Measurements from ENCODE around the gene FOXB1.

The FOXB1 gene

DNA sequence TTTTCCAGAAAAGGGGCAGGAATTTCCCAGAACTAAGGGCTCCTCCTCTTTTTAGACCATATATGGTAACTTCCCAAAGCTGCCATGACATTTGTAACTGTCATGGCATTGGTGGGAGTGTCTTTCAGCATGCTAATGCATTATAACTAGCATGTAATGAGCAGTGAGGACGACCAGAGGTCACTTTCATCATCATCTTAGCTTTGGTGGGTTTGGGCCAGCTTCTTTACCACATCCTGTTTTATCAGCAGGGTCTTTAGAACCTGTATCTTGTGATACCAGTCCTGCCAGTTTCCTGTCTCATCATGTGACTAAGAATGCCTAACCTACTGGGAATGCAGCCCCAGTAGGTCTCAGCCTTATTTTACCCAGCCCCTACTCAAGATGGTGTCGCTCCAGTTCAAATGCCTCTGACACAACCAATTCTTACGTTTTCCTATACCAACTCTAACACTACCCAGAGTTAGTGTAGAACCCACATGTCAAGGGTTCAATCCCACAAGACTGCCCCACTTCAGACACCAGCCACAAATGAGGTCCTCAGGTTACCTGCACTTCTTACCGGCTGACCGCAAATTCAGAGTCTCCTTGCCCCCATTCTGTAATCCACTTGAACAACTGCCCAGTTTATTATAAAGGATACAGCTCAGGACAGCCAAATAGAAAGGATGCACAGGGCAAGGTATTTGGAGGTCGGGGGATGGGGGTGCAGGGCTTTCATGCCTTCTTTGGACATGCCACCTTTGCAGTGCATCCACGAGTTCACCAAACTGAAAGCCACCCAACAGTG, 17.7 kb downstream of the FOXB1 start:
- no peak for DNase-seq

DNA sequence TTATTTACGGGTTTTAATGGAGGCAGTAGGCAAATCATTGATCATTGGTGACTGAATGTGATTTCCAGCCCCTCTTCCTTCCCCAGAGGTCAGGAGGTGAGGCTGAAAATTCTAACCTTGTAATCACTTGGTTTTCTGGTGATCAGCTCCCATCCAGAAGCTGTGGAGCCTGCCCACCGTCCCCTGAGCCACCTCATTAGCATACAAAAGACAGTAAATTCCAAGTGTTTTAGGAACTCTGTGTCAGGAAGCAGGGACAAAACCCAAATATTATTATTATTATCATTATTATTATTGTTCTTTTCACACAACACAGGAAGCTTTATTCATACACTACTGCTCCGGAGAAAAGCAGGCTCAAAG, 18.2 kb downstream of the FOXB1 start:
- DNase-seq = no peak

DNA sequence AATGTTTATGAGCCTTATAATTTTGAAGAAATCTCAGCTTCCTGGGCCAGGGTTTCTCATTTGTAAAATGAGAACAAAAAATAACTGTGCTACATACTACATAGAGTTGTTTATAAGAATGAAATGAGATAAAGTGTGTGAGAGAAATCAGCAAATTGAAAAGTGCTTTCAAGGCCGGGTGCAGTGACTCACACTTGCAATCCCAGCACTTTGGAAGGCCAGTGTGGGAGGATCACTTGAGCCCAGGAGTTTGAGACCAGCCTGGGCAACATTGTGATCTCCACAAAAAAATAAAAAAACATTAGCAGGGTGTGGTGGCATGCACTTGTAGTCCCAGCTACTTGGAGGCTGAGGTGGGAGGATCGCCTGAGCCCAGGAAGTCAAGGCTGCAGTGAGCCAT, 22.4 kb downstream of the FOXB1 start:
- no peak for DNase-seq

DNA sequence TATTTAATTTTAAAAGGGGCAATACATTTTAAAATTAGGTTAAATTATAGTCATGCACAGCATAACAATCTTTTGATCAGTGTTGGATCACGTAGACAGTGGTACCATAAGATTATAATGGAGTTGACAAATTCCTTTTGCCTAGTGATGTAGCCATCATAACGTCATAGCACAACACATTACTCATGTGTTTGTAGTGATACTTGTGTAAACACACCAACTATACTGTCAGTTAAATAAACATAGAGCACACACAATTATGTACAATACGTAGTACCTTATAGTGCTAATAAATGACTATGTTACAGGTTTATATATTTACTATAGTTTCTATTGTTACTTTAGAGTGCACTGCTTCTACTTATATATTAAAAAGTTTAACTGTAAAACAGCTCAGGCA, 31.2 kb downstream of the FOXB1 start:
- DNase-seq = no peak

DNA sequence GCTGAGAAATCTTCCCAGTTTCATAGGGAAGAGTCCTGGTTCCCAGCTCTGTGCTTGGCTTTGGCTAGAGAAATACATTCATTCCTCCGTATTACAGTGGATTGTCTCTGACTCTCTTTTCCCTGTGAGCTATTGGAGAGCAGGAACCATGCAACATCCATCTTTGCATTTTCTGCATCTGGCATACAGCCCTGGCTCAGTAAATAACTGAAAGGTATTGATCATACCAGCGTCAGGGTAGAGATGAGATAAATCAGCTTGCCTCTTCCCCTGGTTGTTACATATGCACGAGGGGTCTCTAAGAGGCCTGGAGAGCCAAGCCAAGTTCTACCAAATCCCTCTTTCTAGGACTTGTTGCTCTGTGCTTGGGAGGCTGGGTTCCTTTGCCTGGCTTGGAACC, 35.2 kb downstream of the FOXB1 start:
- no peak for DNase-seq

DNA sequence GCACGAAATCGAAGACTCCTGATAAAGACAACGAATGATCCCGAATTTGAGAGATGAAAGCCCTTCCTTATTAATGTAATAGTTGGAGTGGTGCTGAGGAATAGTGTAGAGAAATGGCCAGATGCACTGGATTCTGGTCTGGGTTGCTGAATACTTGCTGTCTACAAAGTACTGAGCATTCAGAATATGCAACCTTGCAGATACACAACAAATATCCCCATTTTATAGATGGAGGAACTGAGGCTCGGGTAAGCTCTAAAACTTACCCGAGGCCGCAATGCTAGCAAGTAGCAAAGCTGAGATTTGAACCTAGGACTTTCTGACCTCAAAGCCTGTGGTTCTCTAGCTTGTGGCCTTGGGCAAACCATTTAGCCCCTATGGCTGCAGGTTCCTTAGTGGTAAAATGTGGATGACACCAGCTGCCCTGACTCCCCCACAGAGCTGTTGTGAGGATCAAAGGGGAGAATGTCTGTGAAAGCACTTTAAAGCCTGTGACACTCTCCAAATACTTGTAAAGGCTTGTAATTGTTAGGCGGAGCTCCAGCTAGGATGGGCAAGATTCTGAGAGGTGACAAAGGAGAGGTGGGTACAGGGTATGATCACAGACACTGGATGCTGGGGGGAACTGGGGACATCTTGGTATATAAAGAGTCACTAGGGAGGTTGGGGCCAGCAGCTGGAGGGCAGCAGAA, 39.8 kb downstream of the FOXB1 start:
- DNase-seq = no peak

DNA sequence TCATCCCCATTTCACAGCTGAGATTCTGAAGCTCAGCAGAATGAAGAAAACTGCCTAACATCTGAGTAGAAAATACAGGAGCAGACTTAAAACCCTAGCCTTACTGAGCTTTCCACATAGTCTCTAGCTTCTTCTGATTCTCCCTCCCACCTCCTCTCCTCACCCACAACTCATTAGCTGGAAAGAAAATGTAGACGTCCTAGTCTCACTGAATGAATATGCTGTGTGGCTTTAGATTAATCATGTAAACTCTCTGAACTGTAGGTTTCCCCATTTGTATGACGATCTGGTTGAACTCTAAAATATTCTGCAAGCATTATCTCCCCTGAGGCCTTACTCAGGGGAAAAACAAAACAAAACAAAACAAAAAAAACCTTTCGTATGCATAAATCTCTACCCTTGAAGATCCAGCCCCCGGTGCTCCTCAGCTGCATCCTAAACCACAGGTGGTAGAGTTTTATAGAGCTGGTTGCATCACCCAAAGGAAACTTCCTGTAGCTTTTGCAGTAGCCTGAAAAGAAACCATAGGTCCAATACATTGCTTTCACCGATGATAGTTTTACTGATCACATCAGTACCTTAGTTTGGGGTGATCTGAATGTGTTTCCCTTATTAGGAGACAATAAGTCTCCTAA, 40.6 kb downstream of the FOXB1 start:
- no peak for DNase-seq

DNA sequence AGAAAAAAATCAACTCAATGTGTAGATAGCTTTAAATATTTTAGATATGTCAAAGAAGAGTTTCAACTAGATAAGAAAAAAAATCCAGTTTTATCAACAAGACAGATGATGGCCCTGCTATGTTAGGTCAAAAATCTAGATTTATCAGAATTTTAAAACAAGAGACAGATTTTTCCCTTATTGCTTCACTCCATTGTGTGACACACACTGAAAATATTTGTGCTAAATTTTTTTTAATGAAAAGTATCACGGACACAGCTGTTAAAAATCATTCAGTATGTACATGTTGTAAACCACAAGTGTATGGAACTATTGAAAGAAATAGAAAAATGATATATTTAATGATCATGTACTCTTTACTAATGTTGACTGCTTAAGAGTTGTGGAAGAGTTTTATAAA, 43.6 kb downstream of the FOXB1 start:
- no peak for DNase-seq

DNA sequence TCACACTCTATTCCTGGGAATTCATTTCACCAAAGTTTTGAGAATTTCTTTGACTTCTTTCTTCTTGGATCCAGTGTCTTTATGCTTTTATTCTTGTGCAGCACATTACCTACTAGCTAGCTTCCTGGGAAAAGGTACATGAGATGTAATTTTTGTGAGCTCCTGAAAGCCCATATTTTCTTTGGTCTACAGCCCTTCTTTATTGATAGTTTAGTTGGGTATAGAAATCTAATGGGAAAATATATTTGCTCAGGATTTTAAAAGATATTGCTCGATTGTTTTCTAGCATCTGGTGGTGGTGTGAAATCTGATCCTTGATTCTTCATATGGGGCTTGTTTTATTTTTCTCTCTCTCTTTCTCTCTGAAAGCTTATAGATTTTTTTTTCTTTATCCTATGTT, 45.8 kb downstream of the FOXB1 start:
- no peak for DNase-seq

DNA sequence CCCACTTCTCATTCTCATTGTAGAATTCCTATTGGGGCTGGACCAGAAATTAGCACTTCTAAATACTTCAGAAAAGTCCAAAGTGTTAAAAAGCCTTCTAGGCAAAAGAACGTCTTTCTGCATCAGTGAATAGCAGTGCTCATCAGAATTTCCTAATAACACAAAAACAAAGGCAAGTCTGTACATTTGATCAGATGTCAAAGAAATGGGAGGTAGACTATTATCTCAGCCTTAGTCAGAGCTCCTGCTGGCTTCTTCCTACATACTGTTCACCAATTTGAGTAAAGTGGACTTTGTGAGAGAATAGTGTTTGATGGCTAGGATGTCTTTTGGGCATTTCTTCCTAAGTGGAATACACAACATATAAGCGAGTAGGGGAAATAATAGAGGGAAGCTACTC, 48.7 kb downstream of the FOXB1 start:
- no peak for DNase-seq

DNA sequence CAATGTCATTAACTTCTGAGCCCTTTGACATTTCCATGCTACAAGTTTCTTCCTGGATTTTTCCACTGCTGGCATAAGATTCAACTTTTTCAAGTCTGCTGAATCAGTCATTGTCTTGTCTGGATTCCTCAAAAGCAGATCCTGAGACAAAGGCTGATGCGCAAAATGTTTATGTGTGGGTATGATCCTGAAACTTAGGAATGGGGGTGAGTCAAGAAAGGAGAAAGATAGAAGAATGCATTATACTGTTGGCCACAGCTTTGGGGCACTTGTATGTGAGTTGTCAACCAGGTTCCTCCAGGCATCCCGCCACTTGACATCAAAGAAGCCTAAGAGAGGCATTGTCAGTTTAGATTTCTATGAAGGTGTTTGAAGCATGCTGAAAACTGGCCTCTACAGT, 50.4 kb downstream of the FOXB1 start:
- no peak for DNase-seq
